Vagina (tissue), 2 donors: ENCODE data around the gene PAFAH1B2. TPM values are rescaled to one million over a fixed set of nuclear protein-coding genes. Genes with fewer than 3 reads are reported as not detected.

ENCODE experiments used
- DNase-seq, 2 donors: peaks; one replicate each; pipeline ENCODE4 v3.0.0-alpha.2; 2017; ENCODE audit errors: extremely low spot score in 2 of 2
- H3K27ac ChIP-seq: fragments of 200-600 bp; sonication (generic); one replicate; pipeline ENCODE4 v1.5.1; 2019
- H3K27me3 ChIP-seq: fragments of 200-600 bp; sonication (generic); one replicate; pipeline ENCODE4 v1.5.1; 2019
- H3K36me3 ChIP-seq, 2 donors: fragments of 200-600 bp; sonication (generic); one replicate each; pipeline ENCODE4 v1.5.1; 2017 to 2019
- H3K4me1 ChIP-seq: fragments of 200-600 bp; sonication (generic); one replicate; pipeline ENCODE4 v1.5.1; 2019
- H3K4me3 ChIP-seq, 2 donors: fragments of 200-600 bp; sonication (generic); 1 replicate in 1 of 2; 2 replicates in 1 of 2; pipeline ENCODE4 v1.5.1; 2016 to 2019
- H3K9me3 ChIP-seq: fragments of 200-600 bp; sonication (generic); one replicate; pipeline ENCODE4 v1.5.1; 2019
- CTCF ChIP-seq, 3 experiments: fragments of 450-650 bp in 2 of 3; fragments of 200-600 bp in 1 of 3; sonication (generic) in 1 of 3; IDR thresholded peaks; one replicate each; pipeline ENCODE4 v1.5.1; 2017 to 2019; ENCODE audit warnings: antibody characterized with exemption in 3 of 3, mild to moderate bottlenecking in 2 of 3, moderate library complexity in 2 of 3
- POLR2A ChIP-seq, 2 donors: fragments of 450-650 bp; IDR thresholded peaks; one replicate each; pipeline ENCODE4 v1.6.1; 2017; ENCODE audit warnings: antibody characterized with exemption in 2 of 2, mild to moderate bottlenecking in 2 of 2, moderate library complexity in 2 of 2
- POLR2AphosphoS5 ChIP-seq, 2 donors: sonication (generic); formaldehyde crosslinking; IDR thresholded peaks; one replicate each; pipeline ENCODE4 v1.9.0; 2017; ENCODE audit warnings: antibody characterized with exemption in 2 of 2, mild to moderate bottlenecking in 2 of 2, low read depth in 1 of 2; ENCODE audit not compliant: insufficient read depth in 1 of 2
- intact Hi-C: fragments of 100-400 bp; cut with DNase I; formaldehyde crosslinking; loops from one replicate; pipeline ENCODE4 v1.15.1; 2023
- total RNA-seq: library from RNA; depleted of rRNA; stranded (reverse); fragments of >200 nt; gene quantifications from one replicate; pipeline ENCODE4 v1.2.3, GENCODE V29; 2016

The PAFAH1B2 gene
- total RNA-seq, 1 donor from 2014 or later: 68.5 TPM

DNA sequence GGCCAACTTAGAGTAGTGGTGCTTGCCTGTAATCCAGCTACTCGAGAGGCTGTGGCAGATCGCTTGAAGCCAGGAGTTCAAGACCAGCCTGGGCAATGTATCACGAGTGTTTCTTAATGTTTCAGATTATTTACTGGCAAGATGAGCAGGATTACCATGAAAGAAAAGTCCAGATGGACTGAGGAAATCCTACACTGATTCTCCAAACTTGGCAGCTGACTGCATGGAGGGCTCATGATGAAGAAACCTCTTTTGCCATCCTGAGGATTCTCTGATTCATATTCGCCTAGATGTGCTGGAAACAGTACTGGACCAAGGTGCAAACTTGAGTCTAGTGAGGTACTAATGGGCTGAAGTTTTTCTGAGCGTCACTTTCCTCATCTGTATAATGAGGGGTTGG is 31.7 kb downstream of the PAFAH1B2 start:
- no peaks in the 10 kb centered on the region for H3K27me3 ChIP-seq
- peaks cover 28% of the 10 kb centered on the region for H3K4me1 ChIP-seq
- TF ChIP-seq CTCF (IDR thresholded peaks at IDR 0.05): no peak
- TF ChIP-seq POLR2AphosphoS5 (IDR thresholded peaks at IDR 0.05; ENCODE audit: insufficient read depth in 1 of 2, low read depth in 1 of 2): no peak
- TF ChIP-seq POLR2A (IDR thresholded peaks at IDR 0.05): no peak
- intact Hi-C loops: loop anchor here (10.0 kb wide), 1 partner anchor 49 kb away; no protein-coding TSS in a partner anchor
- H3K27ac ChIP-seq: no peak overlapping the region
- H3K36me3 ChIP-seq: no peaks in the 10 kb centered on the region
- no peak overlapping the region for H3K4me3 ChIP-seq
- no peaks in the 10 kb centered on the region for H3K9me3 ChIP-seq
- no peak for DNase-seq

- Histone ChIP-seq H3K27ac (no peak overlapping the region), H3K27me3 (no peaks in the 10 kb centered on the region), H3K4me3 (no peak overlapping the region), H3K36me3 (no peaks in the 10 kb centered on the region), H3K9me3 (no peaks in the 10 kb centered on the region), H3K4me1 (peaks cover 32% of the 10 kb centered on the region)
- no peak for TF ChIP-seq POLR2AphosphoS5 (IDR thresholded peaks at IDR 0.05; ENCODE audit: insufficient read depth in 1 of 2, low read depth in 1 of 2)
- no peak for TF ChIP-seq POLR2A (IDR thresholded peaks at IDR 0.05)
- TF ChIP-seq CTCF (IDR thresholded peaks at IDR 0.05): no peak
- no peak for DNase-seq
- intact Hi-C loops: loop anchor here (10.0 kb wide), 1 partner anchor 49 kb away; no protein-coding TSS in a partner anchor
Measured at GRCh38 chr11:117176186-117176585, 32.1 kb downstream of the PAFAH1B2 start.

GRCh38 chr11:117177534-117178209 is 33.6 kb downstream of the PAFAH1B2 start:
- TF ChIP-seq POLR2A (IDR thresholded peaks at IDR 0.05) (no peak), POLR2AphosphoS5 (IDR thresholded peaks at IDR 0.05; ENCODE audit: insufficient read depth in 1 of 2, low read depth in 1 of 2) (no peak), CTCF (IDR thresholded peaks at IDR 0.05) (no peak)
- intact Hi-C loops: loop anchor here (10.0 kb wide), 1 partner anchor 47 kb away; no protein-coding TSS in a partner anchor

DNA sequence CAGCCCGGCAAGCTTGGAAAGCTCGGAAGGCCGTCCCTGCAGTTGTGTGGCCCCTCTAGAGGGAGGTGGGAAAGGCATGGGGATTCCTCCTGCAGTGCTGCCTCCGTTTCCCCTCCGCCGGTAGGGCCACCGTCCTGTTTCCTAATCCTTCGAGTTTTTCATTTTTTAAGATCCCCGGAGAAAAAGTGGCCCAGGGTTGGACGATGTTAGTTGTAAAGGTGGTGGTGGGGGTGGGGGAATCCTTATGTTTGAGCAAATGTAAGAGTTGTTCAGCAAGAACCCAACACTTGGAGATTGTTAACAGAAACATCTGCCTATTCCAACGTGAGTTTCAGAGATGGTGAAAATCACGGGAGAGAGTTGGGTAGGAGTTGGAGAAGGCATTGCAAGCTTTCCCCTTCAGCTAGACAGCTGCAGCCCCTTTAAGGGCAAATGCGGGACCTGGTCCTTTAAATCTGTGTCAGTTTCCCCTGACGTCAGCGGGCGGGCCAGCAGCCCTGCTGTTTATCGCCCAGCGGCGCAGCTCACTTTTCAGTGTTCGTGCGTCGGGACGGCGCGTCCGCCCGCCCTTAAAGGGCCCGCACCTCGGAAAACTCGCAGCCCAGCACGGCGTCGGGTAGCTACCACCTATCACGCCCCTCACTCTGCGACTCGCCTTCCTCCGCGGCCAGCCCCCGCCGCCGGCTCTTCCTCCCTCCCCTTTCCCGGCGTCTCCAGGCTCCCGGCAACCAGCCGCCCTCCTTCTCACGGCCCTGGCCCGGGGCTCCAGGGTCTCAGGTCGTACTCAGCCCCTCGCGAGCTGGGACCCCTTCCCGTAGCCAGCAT is 34.3 kb downstream of the PAFAH1B2 start, which contains the start of gene SIDT2:
Gene SIDT2 (plus strand): TSS at position 534 of the 825 bp plus-strand sequence. CDS start 521 bp downstream, outside the sequence.
- Histone ChIP-seq H3K9me3 (no peaks in the 10 kb centered on the region), H3K4me1 (peaks cover 35% of the 10 kb centered on the region), H3K27ac (peak within 1 kb of the TSS; percentile 94), H3K36me3 (peaks cover 0 to 17% of the 10 kb centered on the region in 2 donors), H3K27me3 (no peaks in the 10 kb centered on the region), H3K4me3 (peak within 1 kb of the TSS; percentile 72 to 97)
- DNase-seq: no peak
- TF ChIP-seq POLR2AphosphoS5 (IDR thresholded peaks at IDR 0.05; ENCODE audit: insufficient read depth in 1 of 2, low read depth in 1 of 2) (peak; percentile 97 to 98), CTCF (IDR thresholded peaks at IDR 0.05) (no peak), POLR2A (IDR thresholded peaks at IDR 0.05) (peak; percentile 40 to 97)
- intact Hi-C loops: loop anchor here (10.0 kb wide), 1 partner anchor 46 kb away; no protein-coding TSS in a partner anchor

More at GRCh38 chr11:117177534-117178209, 33.6 kb downstream of the PAFAH1B2 start:
- peak overlapping the region; percentile 94 for H3K27ac ChIP-seq
- no peaks in the 10 kb centered on the region for H3K9me3 ChIP-seq
- H3K4me1 ChIP-seq: peaks cover 39% of the 10 kb centered on the region
- peaks cover 0 to 11% of the 10 kb centered on the region in 2 donors for H3K36me3 ChIP-seq
- no peaks in the 10 kb centered on the region for H3K27me3 ChIP-seq
- peak overlapping the region; percentile 72 to 97 for H3K4me3 ChIP-seq
- no peak for DNase-seq
